GF-D8 (cell line): ENCODE results near the gene SLC35F1.
"Not testable (repeated sequence)": the region's sequence is repeated elsewhere in the genome, so short reads cannot be mapped to it uniquely, and the experiment has no call there.

Source experiments
- DNase-seq: peaks from one replicate; lab custom pipeline; 2025; lab: John Stamatoyannopoulos, UW

SLC35F1 gene

GRCh38 chr6:117992856-117993255, 85.8 kb downstream of the SLC35F1 start:
- no peak for DNase-seq

GRCh38 chr6:118012944-118013343, 105.9 kb downstream of the SLC35F1 start:
- no peak for DNase-seq

GRCh38 chr6:118016532-118016931, 109.5 kb downstream of the SLC35F1 start:
- no peak for DNase-seq

- no peak for DNase-seq
These were observed 110.3 kb downstream of the SLC35F1 start for GRCh38 chr6:118017301-118017848.

- no peak for DNase-seq
These were observed 116.7 kb downstream of the SLC35F1 start for GRCh38 chr6:118023771-118024170.

- DNase-seq, result no peak
These were observed 122.9 kb downstream of the SLC35F1 start for GRCh38 chr6:118029967-118030366.

GRCh38 chr6:118037479-118037878, 130.4 kb downstream of the SLC35F1 start:
- not testable (repeated sequence) for DNase-seq

GRCh38 chr6:118042855-118043254, 135.8 kb downstream of the SLC35F1 start:
- DNase-seq, result no peak

GRCh38 chr6:118044275-118044674, 137.2 kb downstream of the SLC35F1 start:
- DNase-seq, result no peak

- DNase-seq, result no peak
These were observed 147.0 kb downstream of the SLC35F1 start for GRCh38 chr6:118054082-118054481.

- no peak for DNase-seq
These were observed 154.6 kb downstream of the SLC35F1 start for GRCh38 chr6:118061666-118062065.

GRCh38 chr6:118080547-118080946, 173.5 kb downstream of the SLC35F1 start:
- no peak for DNase-seq

- no peak for DNase-seq
These were observed 176.6 kb downstream of the SLC35F1 start for GRCh38 chr6:118083711-118084110.

GRCh38 chr6:118085665-118086064, 178.6 kb downstream of the SLC35F1 start:
- no peak for DNase-seq

GRCh38 chr6:118086159-118086558, 179.1 kb downstream of the SLC35F1 start:
- DNase-seq, result no peak

GRCh38 chr6:118092086-118092485, 185.0 kb downstream of the SLC35F1 start:
- DNase-seq, result no peak

GRCh38 chr6:118097576-118097975, 190.5 kb downstream of the SLC35F1 start:
- no peak for DNase-seq

GRCh38 chr6:118100717-118101116, 193.7 kb downstream of the SLC35F1 start:
- DNase-seq, result no peak

- no peak for DNase-seq
These were observed 194.2 kb downstream of the SLC35F1 start for GRCh38 chr6:118101220-118101619.

- DNase-seq, result no peak
These were observed 194.8 kb downstream of the SLC35F1 start for GRCh38 chr6:118101831-118102345.

GRCh38 chr6:118102401-118102800, 195.3 kb downstream of the SLC35F1 start:
- DNase-seq, result no peak

GRCh38 chr6:118103381-118104146, 196.5 kb downstream of the SLC35F1 start:
- no peak for DNase-seq

- no peak for DNase-seq
These were observed 215.2 kb downstream of the SLC35F1 start for GRCh38 chr6:118122161-118122725.
